ENCODE data around the gene INMT.

DNA sequence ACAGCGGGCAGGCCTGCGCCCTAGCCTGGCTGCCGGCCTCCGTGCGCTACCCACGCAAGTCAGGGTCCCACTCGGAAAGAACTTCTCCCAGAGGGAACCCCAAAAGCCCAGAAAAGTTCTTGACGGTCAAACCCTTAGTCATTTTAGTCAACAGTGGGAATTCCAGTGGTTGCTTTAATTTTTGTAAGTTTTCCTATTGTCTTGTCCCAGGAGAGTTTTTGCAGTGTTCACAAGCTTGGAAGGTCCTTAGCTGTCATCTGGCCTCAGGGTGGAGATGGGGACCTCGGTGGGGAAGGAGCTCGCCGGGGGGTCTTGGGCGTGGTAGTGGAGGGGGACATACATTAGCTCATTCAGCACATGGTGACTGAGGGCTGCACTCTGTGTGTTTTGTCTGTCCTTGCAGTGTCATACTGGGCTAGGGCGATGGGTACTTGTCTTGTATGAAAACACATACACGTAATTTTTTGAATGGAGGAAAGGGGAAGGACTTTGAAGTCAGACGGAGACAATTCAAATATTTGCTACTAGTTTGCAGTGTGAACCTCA is 20.0 kb downstream of the INMT start:
- TF ChIP-seq, protein P1, sequence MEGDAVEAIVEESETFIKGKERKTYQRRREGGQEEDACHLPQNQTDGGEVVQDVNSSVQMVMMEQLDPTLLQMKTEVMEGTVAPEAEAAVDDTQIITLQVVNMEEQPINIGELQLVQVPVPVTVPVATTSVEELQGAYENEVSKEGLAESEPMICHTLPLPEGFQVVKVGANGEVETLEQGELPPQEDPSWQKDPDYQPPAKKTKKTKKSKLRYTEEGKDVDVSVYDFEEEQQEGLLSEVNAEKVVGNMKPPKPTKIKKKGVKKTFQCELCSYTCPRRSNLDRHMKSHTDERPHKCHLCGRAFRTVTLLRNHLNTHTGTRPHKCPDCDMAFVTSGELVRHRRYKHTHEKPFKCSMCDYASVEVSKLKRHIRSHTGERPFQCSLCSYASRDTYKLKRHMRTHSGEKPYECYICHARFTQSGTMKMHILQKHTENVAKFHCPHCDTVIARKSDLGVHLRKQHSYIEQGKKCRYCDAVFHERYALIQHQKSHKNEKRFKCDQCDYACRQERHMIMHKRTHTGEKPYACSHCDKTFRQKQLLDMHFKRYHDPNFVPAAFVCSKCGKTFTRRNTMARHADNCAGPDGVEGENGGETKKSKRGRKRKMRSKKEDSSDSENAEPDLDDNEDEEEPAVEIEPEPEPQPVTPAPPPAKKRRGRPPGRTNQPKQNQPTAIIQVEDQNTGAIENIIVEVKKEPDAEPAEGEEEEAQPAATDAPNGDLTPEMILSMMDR (IDR thresholded peaks at IDR 0.05) = no peak
- no peak for TF ChIP-seq POLR2A (IDR thresholded peaks at IDR 0.05)
- no peak for TF ChIP-seq EP300 (IDR thresholded peaks at IDR 0.05)
